Trophoblast cell (in vitro differentiated cells and primary cell): Measurements from ENCODE around the gene THAP10.

Experiments
- DNase-seq, 2 donors: peaks; one replicate each; pipeline ENCODE4 v3.0.0-alpha.2; 2016
- H2AFZ ChIP-seq: 2 replicates; pipeline ENCODE4 v1.6.1; 2013; ENCODE audit warnings: low read length, moderate library complexity, mild to moderate bottlenecking; ENCODE audit not compliant: insufficient read depth, poor library complexity
- H2AK5ac ChIP-seq: 2 replicates; pipeline ENCODE4 v1.6.1; 2013; ENCODE audit warnings: mild to moderate bottlenecking, low read length
- H2BK120ac ChIP-seq: 2 replicates; pipeline ENCODE4 v1.6.1; 2013; ENCODE audit warnings: low read length, mild to moderate bottlenecking, moderate library complexity; ENCODE audit not compliant: insufficient read depth, poor library complexity
- H2BK12ac ChIP-seq: 2 replicates; pipeline ENCODE4 v1.6.1; 2013; ENCODE audit warnings: mild to moderate bottlenecking, low read length, moderate library complexity
- H2BK5ac ChIP-seq: 2 replicates; pipeline ENCODE4 v1.6.1; 2013; ENCODE audit warnings: low read length, low read depth, moderate library complexity, mild to moderate bottlenecking; ENCODE audit not compliant: poor library complexity
- H3K14ac ChIP-seq: 2 replicates; pipeline ENCODE4 v1.6.1; 2013; ENCODE audit warnings: mild to moderate bottlenecking, low read length
- H3K18ac ChIP-seq: 2 replicates; pipeline ENCODE4 v1.6.1; 2013; ENCODE audit warnings: mild to moderate bottlenecking, low read length
- H3K23ac ChIP-seq: 2 replicates; pipeline ENCODE4 v1.6.1; 2013; ENCODE audit warnings: low read length
- H3K27ac ChIP-seq: 2 replicates; pipeline ENCODE4 v1.5.1; 2013; ENCODE audit warnings: low read depth, mild to moderate bottlenecking, inconsistent platforms, low read length, moderate library complexity
- H3K27me3 ChIP-seq: 2 replicates; pipeline ENCODE4 v1.6.1; 2013; ENCODE audit warnings: inconsistent platforms, mild to moderate bottlenecking, low read length, moderate library complexity; ENCODE audit not compliant: insufficient read depth
- H3K36me3 ChIP-seq, 2 experiments: 1 replicate in 1 of 2; 2 replicates in 1 of 2; pipeline ENCODE4 v1.6.1; 2013; ENCODE audit warnings: low read length in 2 of 2, mild to moderate bottlenecking in 2 of 2, moderate library complexity in 1 of 2; ENCODE audit not compliant: insufficient read depth in 2 of 2, control insufficient read depth in 1 of 2
- H3K4ac ChIP-seq: 2 replicates; pipeline ENCODE4 v1.6.1; 2013; ENCODE audit warnings: low read depth, mild to moderate bottlenecking, low read length, moderate library complexity
- H3K4me1 ChIP-seq, 2 experiments: 1 replicate in 1 of 2; 2 replicates in 1 of 2; pipeline ENCODE4 v1.6.1; 2013; ENCODE audit warnings: low read length in 2 of 2, mild to moderate bottlenecking in 2 of 2, moderate library complexity in 1 of 2; ENCODE audit not compliant: insufficient read depth in 2 of 2, control insufficient read depth in 1 of 2
- H3K4me2 ChIP-seq: 2 replicates; pipeline ENCODE4 v1.6.1; 2013; ENCODE audit warnings: inconsistent platforms, mild to moderate bottlenecking, low read length, moderate library complexity
- H3K4me3 ChIP-seq: 2 replicates; pipeline ENCODE4 v1.5.1; 2013; ENCODE audit warnings: mild to moderate bottlenecking, low read depth, low read length, inconsistent platforms
- H3K79me1 ChIP-seq: one replicate; pipeline ENCODE4 v1.6.1; 2013; ENCODE audit warnings: low read length
- H3K79me2 ChIP-seq: 2 replicates; pipeline ENCODE4 v1.6.1; 2013; ENCODE audit warnings: low read length, mild to moderate bottlenecking; ENCODE audit not compliant: control insufficient read depth, insufficient read depth, poor library complexity
- H3K9ac ChIP-seq: 2 replicates; pipeline ENCODE4 v1.6.1; 2013; ENCODE audit warnings: mild to moderate bottlenecking, low read length
- H3K9me3 ChIP-seq: 2 replicates; pipeline ENCODE4 v1.6.1; 2013; ENCODE audit warnings: low read depth, mild to moderate bottlenecking, control low read depth, inconsistent platforms, low read length; ENCODE audit not compliant: insufficient read depth
- H4K12ac ChIP-seq: 2 replicates; pipeline ENCODE4 v1.6.1; 2013; ENCODE audit warnings: low read depth, mild to moderate bottlenecking, low read length, moderate library complexity
- H4K8ac ChIP-seq: 2 replicates; pipeline ENCODE4 v1.6.1; 2013; ENCODE audit warnings: low read depth, mild to moderate bottlenecking, low read length, moderate library complexity
- H4K91ac ChIP-seq: one replicate; pipeline ENCODE4 v1.6.1; 2013; ENCODE audit warnings: low read depth, mild to moderate bottlenecking, low read length, moderate library complexity
- WGBS: extraction: QIAGEN DNeasy Blood & Tissue Kit; methylation state at CpG from one replicate; pipeline ENCODE4 v1.1.7; 2013; ENCODE audit warnings: missing lambda C conversion rate; ENCODE audit not compliant: insufficient read length, insufficient coverage; ENCODE audit errors: extremely low coverage; 5-methylcytosine and 5-hydroxymethylcytosine counted together

THAP10 gene

DNA sequence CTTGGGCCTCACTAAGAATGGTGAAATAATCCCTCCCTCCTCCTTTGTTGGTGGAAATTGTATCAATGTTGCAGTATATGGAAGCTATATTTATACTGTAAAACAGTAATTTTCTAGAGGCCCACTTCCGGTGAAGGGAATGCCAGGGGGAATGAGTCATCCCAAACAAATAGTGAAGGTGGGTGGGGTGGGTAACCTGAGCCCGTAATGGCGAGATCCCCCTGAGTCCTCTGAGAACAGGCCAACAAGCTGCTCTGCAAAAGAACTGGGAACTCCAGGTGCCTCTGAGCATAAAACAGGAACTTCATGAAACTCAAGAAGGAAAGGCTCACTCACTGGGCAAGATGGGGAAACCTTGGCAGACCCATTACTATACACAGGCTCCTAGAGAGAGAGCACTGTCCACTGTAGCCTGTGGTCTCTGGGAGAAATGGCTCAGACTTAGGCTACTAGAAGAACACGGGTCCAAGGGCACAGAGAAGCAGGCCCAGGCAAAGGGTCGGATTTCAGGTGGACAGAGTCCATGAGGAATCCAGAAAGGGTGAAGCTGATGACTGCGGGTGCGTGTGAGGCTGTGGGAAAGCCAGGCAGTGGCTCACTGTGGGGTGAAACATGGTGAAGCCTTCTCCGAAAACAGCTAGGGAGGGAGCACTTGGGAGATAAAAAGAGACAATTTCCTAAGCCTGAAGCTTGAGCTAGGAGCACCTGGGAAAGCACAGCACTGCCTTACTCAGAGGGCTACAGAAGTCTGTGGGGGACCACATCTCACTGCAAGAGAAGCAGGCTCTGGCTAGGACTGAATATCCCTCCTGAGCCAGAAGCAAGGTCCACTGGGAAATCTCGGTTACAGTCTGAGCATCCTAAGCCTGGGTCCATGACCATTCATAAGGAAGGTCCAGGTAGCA, 58.1 kb downstream of the THAP10 start:
- Histone ChIP-seq H2BK120ac (peak overlapping the region; percentile 14), H2AK5ac (no peak overlapping the region), H3K18ac (peak overlapping the region; percentile 45), H4K8ac (no peak overlapping the region), H3K79me1 (no peaks in the 10 kb centered on the region), H4K12ac (no peak overlapping the region), H3K36me3 (peaks cover 10 to 11% of the 10 kb centered on the region in 2 experiments), H3K23ac (no peak overlapping the region), H3K4me2 (no peak overlapping the region), H2AFZ (no peak overlapping the region), H3K4ac (no peak overlapping the region), H3K14ac (no peak overlapping the region), H3K79me2 (no peaks in the 10 kb centered on the region), H2BK5ac (no peak overlapping the region), H3K9ac (no peak overlapping the region), H3K27me3 (no peaks in the 10 kb centered on the region), H3K4me1 (peaks cover 6 to 7% of the 10 kb centered on the region in 2 experiments), H3K9me3 (no peaks in the 10 kb centered on the region), H3K27ac (no peak overlapping the region), H4K91ac (no peak overlapping the region), H3K4me3 (no peak overlapping the region), H2BK12ac (no peak overlapping the region)
- no CpG with 5 or more reads among the region's 9 CpGs for WGBS
- DNase-seq = no peak

DNA sequence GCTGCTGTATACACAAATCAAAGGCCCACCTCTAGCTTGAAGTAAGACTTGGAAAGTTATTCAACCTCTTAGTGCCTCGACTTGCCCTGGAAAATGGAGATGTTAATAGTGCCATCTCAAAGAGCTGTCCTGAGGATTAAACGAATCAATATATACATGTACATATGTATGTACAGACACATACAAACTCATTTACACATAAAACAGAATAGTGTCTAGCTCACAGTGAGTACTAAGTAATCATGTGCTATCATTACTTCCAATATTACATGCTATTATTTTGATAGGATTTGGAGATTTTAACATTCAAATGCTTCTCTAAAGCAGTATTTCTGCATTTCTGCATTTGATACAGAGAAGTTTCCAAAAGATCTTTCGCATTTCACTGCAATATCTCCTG, 58.8 kb downstream of the THAP10 start:
- H2AFZ ChIP-seq = no peak overlapping the region
- no peaks in the 10 kb centered on the region for H3K9me3 ChIP-seq
- no peak overlapping the region for H3K4me2 ChIP-seq
- no peak overlapping the region for H3K27ac ChIP-seq
- no peak overlapping the region for H3K14ac ChIP-seq
- H4K12ac ChIP-seq = no peak overlapping the region
- no peak for DNase-seq
- H2BK120ac ChIP-seq = no peak overlapping the region
- no peaks in the 10 kb centered on the region for H3K79me2 ChIP-seq
- no peaks in the 10 kb centered on the region for H3K79me1 ChIP-seq
- H3K4me3 ChIP-seq = no peak overlapping the region
- no peak overlapping the region for H3K4ac ChIP-seq
- H3K9ac ChIP-seq = no peak overlapping the region
- no peaks in the 10 kb centered on the region for H3K27me3 ChIP-seq
- H3K23ac ChIP-seq = no peak overlapping the region
- H4K8ac ChIP-seq = no peak overlapping the region
- no peak overlapping the region for H2AK5ac ChIP-seq
- H2BK5ac ChIP-seq = no peak overlapping the region
- peaks cover 6 to 7% of the 10 kb centered on the region in 2 experiments for H3K4me1 ChIP-seq
- H4K91ac ChIP-seq = no peak overlapping the region
- no CpG with 5 or more reads among the region's 3 CpGs for WGBS
- H3K36me3 ChIP-seq = peaks cover 10 to 11% of the 10 kb centered on the region in 2 experiments
- H3K18ac ChIP-seq = no peak overlapping the region
- no peak overlapping the region for H2BK12ac ChIP-seq

DNA sequence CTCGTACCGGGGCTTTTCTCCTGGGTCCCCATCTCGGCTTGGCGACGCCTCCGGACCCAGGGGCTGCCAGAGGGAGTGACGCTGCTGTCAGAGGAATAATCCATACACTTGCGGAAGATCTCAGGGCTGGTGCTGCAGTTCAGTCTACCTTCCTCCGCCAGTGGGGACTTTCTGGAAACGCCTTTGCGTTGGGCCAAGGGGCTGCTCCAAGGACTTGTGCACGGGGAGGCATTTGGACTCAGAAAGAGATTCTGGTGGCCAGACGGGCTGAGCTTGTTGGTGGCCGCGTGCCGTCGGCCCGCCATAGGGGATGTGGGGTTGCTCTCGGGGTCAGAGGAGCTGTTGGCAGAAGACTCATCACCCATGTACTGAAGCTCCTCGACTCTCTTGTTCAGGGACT, 60.1 kb downstream of the THAP10 start:
- H4K91ac ChIP-seq = no peak overlapping the region
- no peak overlapping the region for H4K8ac ChIP-seq
- H2BK12ac ChIP-seq = no peak overlapping the region
- no peak overlapping the region for H2AK5ac ChIP-seq
- H3K18ac ChIP-seq = no peak overlapping the region
- peaks cover 6 to 7% of the 10 kb centered on the region in 2 experiments for H3K4me1 ChIP-seq
- H3K79me2 ChIP-seq = no peaks in the 10 kb centered on the region
- H3K14ac ChIP-seq = no peak overlapping the region
- DNase-seq = no peak
- H3K27me3 ChIP-seq = no peaks in the 10 kb centered on the region
- peaks cover 10 to 11% of the 10 kb centered on the region in 2 experiments for H3K36me3 ChIP-seq
- no peak overlapping the region for H3K4ac ChIP-seq
- H3K4me2 ChIP-seq = no peak overlapping the region
- H3K9ac ChIP-seq = no peak overlapping the region
- H3K23ac ChIP-seq = no peak overlapping the region
- no peak overlapping the region for H3K27ac ChIP-seq
- no peak overlapping the region for H2AFZ ChIP-seq
- no peak overlapping the region for H2BK120ac ChIP-seq
- no peaks in the 10 kb centered on the region for H3K79me1 ChIP-seq
- H3K9me3 ChIP-seq = no peaks in the 10 kb centered on the region
- H4K12ac ChIP-seq = no peak overlapping the region
- H2BK5ac ChIP-seq = no peak overlapping the region
- no CpG with 5 or more reads among the region's 20 CpGs for WGBS
- no peak overlapping the region for H3K4me3 ChIP-seq
